ENCODE data around the gene SPOCK1. TPM values are rescaled to one million over a fixed set of nuclear protein-coding genes. Genes with fewer than 3 reads are reported as not detected.

SPOCK1 gene
- total RNA-seq, 1 donor = 54.8 TPM

DNA sequence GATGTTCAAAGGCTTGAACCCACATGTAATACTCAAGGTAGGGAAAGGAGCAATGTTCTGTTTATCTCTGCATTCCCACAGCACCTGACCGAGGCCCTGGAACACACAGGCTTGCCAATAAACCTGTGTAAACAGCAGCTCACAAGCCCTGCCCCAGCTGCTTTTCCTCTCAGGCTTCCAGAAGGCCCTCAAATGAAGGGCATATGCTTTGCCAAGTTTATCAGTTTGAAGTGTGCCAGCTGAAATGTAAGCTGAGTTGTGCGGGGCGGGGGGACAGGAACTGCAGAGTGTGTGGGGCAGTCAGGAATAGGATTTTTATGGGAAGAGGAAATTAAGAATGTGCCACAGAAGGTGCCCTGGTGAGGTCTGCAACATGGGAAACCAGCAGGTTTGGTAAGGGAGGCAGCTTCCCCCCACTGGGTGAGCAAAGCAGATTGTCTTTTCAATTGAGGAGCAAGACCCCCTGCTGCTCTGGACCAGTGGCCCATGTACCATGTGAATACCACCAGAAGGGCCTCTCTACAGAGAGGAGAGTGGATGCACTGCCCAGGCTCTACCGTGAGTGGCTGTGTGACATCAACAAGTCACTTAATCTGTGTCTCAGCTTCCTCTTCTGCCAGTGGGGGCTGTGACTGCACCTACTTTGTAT is 194.8 kb downstream of the SPOCK1 start:
- H3K4me3 ChIP-seq (ENCODE audit: low read depth, low read length) = no peak overlapping the region
- DNase-seq (ENCODE audit: low read depth) = no peak
- TF ChIP-seq, protein P1, sequence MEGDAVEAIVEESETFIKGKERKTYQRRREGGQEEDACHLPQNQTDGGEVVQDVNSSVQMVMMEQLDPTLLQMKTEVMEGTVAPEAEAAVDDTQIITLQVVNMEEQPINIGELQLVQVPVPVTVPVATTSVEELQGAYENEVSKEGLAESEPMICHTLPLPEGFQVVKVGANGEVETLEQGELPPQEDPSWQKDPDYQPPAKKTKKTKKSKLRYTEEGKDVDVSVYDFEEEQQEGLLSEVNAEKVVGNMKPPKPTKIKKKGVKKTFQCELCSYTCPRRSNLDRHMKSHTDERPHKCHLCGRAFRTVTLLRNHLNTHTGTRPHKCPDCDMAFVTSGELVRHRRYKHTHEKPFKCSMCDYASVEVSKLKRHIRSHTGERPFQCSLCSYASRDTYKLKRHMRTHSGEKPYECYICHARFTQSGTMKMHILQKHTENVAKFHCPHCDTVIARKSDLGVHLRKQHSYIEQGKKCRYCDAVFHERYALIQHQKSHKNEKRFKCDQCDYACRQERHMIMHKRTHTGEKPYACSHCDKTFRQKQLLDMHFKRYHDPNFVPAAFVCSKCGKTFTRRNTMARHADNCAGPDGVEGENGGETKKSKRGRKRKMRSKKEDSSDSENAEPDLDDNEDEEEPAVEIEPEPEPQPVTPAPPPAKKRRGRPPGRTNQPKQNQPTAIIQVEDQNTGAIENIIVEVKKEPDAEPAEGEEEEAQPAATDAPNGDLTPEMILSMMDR (IDR thresholded peaks at IDR 0.05; ENCODE audit: insufficient read depth, low read depth, low read length) = no peak

DNA sequence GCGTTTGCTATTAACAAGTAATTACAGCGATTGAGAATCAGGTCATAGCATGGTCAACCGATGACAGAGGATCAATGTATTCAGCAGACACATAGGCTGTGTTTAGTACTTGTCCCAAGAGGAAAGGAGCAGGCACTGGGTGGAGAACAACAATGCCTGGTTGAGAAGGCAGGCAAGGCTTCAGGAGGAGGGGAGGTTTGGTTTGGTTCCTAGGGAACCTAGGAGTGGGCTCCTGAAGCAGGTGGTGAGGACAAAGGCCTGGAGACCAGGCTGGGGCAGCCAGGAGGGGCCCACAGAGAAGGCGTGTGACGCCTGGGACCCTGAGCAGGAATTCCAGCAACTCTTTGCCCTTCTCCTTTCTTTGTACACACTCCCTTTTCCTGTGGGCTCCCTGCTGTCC is 195.6 kb downstream of the SPOCK1 start:
- no peak for DNase-seq (ENCODE audit: low read depth)
- H3K4me3 ChIP-seq (ENCODE audit: low read depth, low read length) = no peak overlapping the region
- TF ChIP-seq, protein P1 (IDR thresholded peaks at IDR 0.05; ENCODE audit: insufficient read depth, low read depth, low read length) = no peak

DNA sequence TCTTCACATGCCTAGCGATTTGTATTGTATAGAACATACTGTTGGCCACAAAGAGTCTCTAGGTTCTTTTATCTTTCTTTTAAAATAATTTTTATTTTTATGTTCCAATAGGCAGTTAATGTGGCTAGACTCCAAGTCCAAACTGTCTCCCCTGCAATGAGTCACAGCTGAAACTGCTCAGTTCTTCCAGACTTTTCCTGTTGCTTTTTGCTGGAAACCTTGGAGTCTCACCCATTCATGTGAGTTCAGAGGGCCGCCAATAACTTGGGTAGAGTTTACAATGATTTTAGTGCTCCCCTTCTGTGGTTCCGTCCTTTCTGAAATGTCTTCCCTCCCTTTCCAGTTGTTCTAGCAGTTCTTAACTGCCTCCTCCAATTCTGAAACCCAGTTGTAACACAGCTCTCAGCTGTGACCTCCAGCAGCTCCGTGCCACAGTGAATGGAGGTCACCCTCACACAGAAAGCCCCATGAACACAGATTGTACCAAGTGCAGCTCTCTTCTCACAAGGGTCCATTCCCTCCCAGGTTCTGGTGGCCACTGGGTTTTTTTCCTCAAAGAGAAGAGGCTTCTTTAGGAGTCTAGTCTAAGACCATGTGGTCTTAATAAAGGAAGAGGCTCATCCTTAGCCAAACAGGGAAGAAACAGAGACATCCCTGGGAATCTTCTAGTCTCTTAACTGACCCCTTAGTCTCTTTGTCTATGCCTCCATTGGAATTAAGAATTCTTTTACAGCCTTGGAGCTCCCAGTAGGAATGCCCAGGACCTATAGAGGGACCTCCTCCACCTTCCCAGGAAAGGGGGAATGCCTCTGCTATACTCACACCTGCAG is 198.5 kb downstream of the SPOCK1 start:
- H3K4me3 ChIP-seq (ENCODE audit: low read depth, low read length) = no peak overlapping the region
- DNase-seq (ENCODE audit: low read depth) = peak; percentile 51
- TF ChIP-seq, protein P1 (IDR thresholded peaks at IDR 0.05; ENCODE audit: insufficient read depth, low read depth, low read length) = no peak

DNA sequence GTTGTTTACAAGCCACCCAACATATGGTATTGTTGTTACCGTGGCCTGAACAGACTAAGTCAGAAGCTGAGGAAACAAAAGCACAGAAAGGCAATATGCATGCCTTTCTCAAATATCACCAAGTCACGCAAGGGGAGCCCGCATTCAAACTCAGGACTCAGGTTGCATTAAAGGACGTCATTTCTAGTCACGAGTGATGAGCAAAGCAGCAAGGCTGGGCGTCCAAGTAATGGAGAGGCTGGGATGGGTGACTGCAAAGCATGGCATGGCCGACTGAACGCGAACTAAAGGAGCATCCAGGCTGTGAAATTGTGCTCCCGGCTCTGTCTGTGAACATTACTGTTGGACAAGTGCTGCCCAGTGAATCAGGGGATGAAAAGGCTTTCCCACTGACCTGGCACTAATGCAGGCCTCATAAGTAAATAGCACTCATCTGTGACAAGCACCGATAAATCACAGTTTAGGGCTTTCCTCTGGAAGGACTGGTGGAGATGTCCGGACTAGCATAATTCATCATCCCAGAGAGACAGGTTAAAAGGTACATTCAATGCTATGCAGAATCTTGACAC is 202.8 kb downstream of the SPOCK1 start:
- H3K4me3 ChIP-seq (ENCODE audit: low read depth, low read length) = no peak overlapping the region
- no peak for DNase-seq (ENCODE audit: low read depth)
- TF ChIP-seq, protein P1 (IDR thresholded peaks at IDR 0.05; ENCODE audit: insufficient read depth, low read depth, low read length) = no peak

DNA sequence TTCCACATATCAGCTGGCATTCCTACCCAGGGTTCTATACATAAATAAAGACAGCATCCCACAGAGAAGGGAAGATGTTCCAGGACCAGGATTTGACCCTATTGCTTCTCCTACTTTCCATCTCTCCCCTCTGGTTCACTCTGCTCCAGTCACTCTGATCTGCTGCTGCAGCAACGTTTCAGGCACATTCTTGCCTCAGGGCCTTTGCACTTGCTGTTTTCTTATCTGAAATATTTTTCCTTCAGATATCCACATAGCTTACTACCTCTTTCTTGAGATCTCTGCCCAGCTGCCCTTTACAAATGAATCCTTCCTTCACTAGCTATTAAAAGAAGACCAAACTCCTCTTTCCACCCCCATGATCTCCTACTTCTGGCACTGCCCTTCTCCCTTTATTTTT is 204.5 kb downstream of the SPOCK1 start:
- TF ChIP-seq, protein P1 (IDR thresholded peaks at IDR 0.05; ENCODE audit: insufficient read depth, low read depth, low read length) = no peak
- no peak for DNase-seq (ENCODE audit: low read depth)
- no peak overlapping the region for H3K4me3 ChIP-seq (ENCODE audit: low read depth, low read length)

DNA sequence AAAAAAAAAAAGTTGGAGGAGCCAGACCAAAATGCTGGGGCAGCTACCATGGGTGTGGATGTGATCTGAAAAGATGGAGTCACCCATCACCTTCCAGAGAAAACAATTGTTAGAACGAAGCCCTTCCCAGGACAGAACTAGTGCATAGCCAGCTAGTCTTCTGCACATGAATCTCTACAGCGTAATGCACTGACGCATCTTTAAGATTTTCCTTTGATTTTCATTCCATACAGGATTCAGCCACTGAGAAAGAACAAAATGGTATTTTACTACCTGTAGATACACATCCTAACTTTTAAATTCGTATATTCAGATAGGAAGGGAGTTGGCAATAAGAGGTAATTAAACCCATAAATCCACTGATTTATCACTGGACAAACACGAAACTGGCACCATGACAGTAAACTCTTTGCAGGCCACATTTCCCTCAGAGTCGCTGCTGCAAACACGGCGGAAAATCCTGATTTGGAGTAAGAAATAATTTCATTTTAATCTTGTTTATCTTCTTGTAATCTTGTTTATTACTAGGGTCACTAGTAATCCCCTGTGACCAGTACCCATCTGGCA is 206.6 kb downstream of the SPOCK1 start:
- no peak for DNase-seq (ENCODE audit: low read depth)
- no peak overlapping the region for H3K4me3 ChIP-seq (ENCODE audit: low read depth, low read length)
- TF ChIP-seq, protein P1 (IDR thresholded peaks at IDR 0.05; ENCODE audit: insufficient read depth, low read depth, low read length) = no peak

Measured in fibroblast of villous mesenchyme (primary cell).